ENCODE data around the gene CCSAP.

GRCh38 chr1:229295745-229296144, 47.1 kb downstream of the CCSAP start:
- no peak for TF ChIP-seq POLR2AphosphoS5 (IDR thresholded peaks at IDR 0.05)
- no peak for TF ChIP-seq CTCF (IDR thresholded peaks at IDR 0.05)
